Upper lobe of right lung (tissue), 1 donor: ENCODE results near the gene FSD2. TPM values are rescaled to one million over a fixed set of nuclear protein-coding genes. Genes with fewer than 3 reads are reported as not detected.
"Not testable (repeated sequence)": the region's sequence is repeated elsewhere in the genome, so short reads cannot be mapped to it uniquely, and the experiment has no call there.

ENCODE experiments used
- ATAC-seq: fragments of 200-7000 bp; cut with Tn5 transposase; one replicate; pipeline ENCODE4 v1.9.1; 2020; ENCODE audit warnings: mild to moderate bottlenecking, moderate library complexity
- DNase-seq: peaks from one replicate; pipeline ENCODE4 v3.0.0-alpha.2; 2020
- H3K27ac ChIP-seq: fragments of 200-600 bp; one replicate; pipeline ENCODE4 v1.8.0; 2022
- H3K27me3 ChIP-seq: fragments of 200-600 bp; one replicate; pipeline ENCODE4 v1.8.0; 2022; ENCODE audit warnings: mild to moderate bottlenecking
- H3K36me3 ChIP-seq: fragments of 200-600 bp; one replicate; pipeline ENCODE4 v1.8.0; 2022
- H3K4me1 ChIP-seq: fragments of 200-600 bp; one replicate; pipeline ENCODE4 v1.8.0; 2022
- H3K4me3 ChIP-seq: fragments of 200-600 bp; one replicate; pipeline ENCODE4 v1.8.0; 2022; ENCODE audit warnings: mild to moderate bottlenecking
- H3K9me3 ChIP-seq: fragments of 200-600 bp; one replicate; pipeline ENCODE4 v1.8.0; 2022
- intact Hi-C: fragments of 100-400 bp; cut with DNase I; formaldehyde crosslinking; loops from one replicate; pipeline ENCODE4 v1.11.0; 2022
- total RNA-seq: library from RNA; stranded (reverse); fragmentation: NEBNext Ultra II Directional; extraction: Animal tissue kit (Norgen Biotek cat#: 25700); gene quantifications from one replicate; pipeline ENCODE4 v1.2.1, GENCODE V29; 2021
- TF ChIP-seq, protein P1 (sequence below): fragments of 200-600 bp; IDR thresholded peaks from one replicate; pipeline ENCODE4 v1.8.0; 2022; ENCODE audit warnings: antibody characterized with exemption
- donor health status: DM: no; HTN: yes; CAD: no; lungs with severe emphysema.

Gene FSD2
- total RNA-seq, 1 donor from 2014 or later, result not detected

DNA sequence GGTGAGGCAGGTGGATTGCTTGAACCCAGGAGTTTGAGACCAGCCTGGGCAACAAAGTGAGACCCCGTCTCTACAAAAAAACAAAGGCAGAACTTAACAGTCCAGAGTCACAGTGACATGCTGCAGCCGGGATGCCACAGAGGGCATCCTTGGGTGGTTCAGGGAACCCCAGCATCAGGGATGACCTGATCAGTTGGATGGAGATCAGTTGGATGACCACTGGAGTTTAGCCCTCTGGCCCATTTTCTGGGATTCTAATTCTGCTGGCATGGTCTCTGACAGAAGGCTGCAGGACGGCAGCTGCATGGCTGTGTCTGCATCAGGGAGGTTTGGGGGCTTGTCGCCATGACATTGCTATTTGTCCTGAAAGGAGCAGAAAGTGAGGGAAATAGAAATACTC is 23.4 kb upstream of the FSD2 start:
- H3K36me3 ChIP-seq, result peaks cover 98% of the 10 kb centered on the region

DNA sequence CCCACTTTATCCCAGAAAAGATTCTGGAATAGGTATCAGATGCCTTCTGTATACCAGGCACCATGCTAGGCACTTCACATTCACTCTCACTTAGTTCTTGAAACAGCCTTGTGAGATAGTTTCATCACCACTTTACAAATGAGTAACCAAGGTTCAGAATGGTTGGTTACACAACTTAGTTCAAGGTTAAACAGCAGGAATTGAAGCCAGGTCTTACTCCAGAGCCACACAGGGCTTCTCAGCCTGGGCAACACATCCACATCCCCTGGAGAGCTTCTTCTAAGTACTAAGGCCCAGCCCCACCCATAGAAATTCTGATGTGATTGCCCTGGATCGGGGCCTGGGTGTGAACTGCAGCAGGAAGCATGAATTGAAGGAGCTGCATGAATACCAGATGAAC is 22.2 kb upstream of the FSD2 start:
- Histone ChIP-seq H3K27ac (no peak overlapping the region), H3K4me1 (peaks cover 10% of the 10 kb centered on the region), H3K4me3 (no peak overlapping the region), H3K36me3 (peaks cover 98% of the 10 kb centered on the region), H3K27me3 (no peaks in the 10 kb centered on the region), H3K9me3 (no peaks in the 10 kb centered on the region)
- ATAC-seq, result no peak
- no peak for DNase-seq
- intact Hi-C loops, result no loop called here
- TF ChIP-seq, protein P1, sequence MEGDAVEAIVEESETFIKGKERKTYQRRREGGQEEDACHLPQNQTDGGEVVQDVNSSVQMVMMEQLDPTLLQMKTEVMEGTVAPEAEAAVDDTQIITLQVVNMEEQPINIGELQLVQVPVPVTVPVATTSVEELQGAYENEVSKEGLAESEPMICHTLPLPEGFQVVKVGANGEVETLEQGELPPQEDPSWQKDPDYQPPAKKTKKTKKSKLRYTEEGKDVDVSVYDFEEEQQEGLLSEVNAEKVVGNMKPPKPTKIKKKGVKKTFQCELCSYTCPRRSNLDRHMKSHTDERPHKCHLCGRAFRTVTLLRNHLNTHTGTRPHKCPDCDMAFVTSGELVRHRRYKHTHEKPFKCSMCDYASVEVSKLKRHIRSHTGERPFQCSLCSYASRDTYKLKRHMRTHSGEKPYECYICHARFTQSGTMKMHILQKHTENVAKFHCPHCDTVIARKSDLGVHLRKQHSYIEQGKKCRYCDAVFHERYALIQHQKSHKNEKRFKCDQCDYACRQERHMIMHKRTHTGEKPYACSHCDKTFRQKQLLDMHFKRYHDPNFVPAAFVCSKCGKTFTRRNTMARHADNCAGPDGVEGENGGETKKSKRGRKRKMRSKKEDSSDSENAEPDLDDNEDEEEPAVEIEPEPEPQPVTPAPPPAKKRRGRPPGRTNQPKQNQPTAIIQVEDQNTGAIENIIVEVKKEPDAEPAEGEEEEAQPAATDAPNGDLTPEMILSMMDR, result no peak

More for the DNA sequence above, 23.4 kb upstream of the FSD2 start:
- no peak overlapping the region for H3K4me3 ChIP-seq
- H3K9me3 ChIP-seq, result no peaks in the 10 kb centered on the region
- TF ChIP-seq, protein P1, result no peak
- H3K27ac ChIP-seq, result no peak overlapping the region
- DNase-seq (no peak), ATAC-seq (no peak)
- intact Hi-C loops, result no loop called here
- H3K27me3 ChIP-seq, result no peaks in the 10 kb centered on the region
- peaks cover 10% of the 10 kb centered on the region for H3K4me1 ChIP-seq

DNA sequence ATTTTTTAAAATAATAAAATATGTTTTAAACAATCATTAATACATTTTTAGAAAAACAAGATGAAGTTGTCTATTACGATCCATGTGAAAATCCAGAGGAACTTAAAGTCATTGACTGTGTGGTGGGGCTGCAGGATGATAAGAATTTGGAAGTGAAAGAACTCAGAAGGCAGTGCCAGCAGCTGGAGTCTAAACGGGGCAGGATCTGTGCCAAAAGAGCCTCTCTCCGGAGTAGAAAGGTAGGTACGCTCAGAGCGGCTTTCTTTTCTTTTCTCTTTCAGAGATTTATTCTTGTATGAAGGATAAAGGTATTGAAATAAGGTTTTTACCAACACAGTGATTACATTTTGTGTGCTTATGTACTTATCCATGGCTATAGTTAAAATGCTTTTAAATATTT is 17.2 kb upstream of the FSD2 start:
- TF ChIP-seq, protein P1, result no peak
- peaks cover 99% of the 10 kb centered on the region for H3K36me3 ChIP-seq
- intact Hi-C loops, result no loop called here
- H3K4me1 ChIP-seq, result no peaks in the 10 kb centered on the region
- ATAC-seq, result no peak
- H3K4me3 ChIP-seq, result no peak overlapping the region
- H3K27ac ChIP-seq, result no peak overlapping the region
- no peaks in the 10 kb centered on the region for H3K27me3 ChIP-seq
- DNase-seq, result no peak
- H3K9me3 ChIP-seq, result no peaks in the 10 kb centered on the region

DNA sequence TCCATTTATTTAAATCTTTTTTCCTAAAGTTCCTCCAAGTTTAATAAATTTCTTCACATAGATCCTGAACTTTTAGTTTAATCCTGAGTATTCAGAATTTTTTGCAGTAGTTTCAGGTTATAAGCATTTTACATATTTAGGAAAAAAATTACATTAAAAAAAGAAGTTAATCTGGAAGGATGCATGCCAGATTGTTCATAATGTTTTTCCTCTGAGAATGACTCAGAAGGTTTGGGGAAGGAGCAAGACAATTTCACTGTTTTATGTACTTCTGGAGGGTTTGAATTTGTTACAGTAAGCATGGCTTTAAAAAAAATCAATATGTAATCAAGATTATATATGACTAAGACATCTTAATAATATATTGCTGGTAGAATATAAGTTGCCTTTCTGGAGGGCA is 16.0 kb upstream of the FSD2 start:
- DNase-seq, H3K4me1 ChIP-seq, H3K27ac ChIP-seq, H3K27me3 ChIP-seq, ATAC-seq, H3K4me3 ChIP-seq, H3K9me3 ChIP-seq, intact Hi-C loops: not testable (repeated sequence)
- peaks cover 99% of the 10 kb centered on the region for H3K36me3 ChIP-seq

- DNase-seq, intact Hi-C loops, H3K4me3 ChIP-seq, H3K27me3 ChIP-seq, ATAC-seq, H3K4me1 ChIP-seq, H3K27ac ChIP-seq, H3K9me3 ChIP-seq: not testable (repeated sequence)
- H3K36me3 ChIP-seq, result peaks cover 99% of the 10 kb centered on the region
These were observed 15.5 kb upstream of the FSD2 start for GRCh38 chr15:82821396-82821795.

DNA sequence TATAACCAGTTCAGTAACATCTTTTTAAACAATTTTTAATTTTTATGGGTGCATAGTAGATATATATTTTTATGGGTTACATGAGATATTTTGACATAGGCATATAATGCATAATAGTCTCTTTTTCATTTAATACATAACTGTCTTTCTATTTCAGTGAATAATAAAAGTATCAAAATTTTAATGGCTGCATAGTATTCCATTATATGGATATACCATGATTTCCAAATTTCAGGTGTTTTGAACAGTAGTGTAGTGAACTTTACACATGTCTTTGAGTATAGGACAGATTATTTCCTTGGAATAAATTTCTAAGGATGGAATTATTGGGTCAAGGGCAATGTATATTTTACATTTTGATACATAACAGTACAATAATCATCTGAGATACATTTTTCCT is 14.3 kb upstream of the FSD2 start:
- Histone ChIP-seq H3K4me1 (no peaks in the 10 kb centered on the region), H3K4me3 (no peak overlapping the region), H3K9me3 (no peaks in the 10 kb centered on the region), H3K36me3 (peaks cover 99% of the 10 kb centered on the region), H3K27me3 (no peaks in the 10 kb centered on the region), H3K27ac (no peak overlapping the region)
- TF ChIP-seq, protein P1, result no peak
- ATAC-seq (no peak), DNase-seq (no peak)
- intact Hi-C loops, result no loop called here

- ATAC-seq, result no peak
- intact Hi-C loops, result no loop called here
- H3K36me3 ChIP-seq, result peaks cover 45% of the 10 kb centered on the region
- H3K27me3 ChIP-seq, result no peaks in the 10 kb centered on the region
- TF ChIP-seq, protein P1, result no peak
- H3K4me1 ChIP-seq, result peaks cover 23% of the 10 kb centered on the region
- H3K9me3 ChIP-seq, result no peaks in the 10 kb centered on the region
- DNase-seq, result no peak
- no peak overlapping the region for H3K27ac ChIP-seq
- no peak overlapping the region for H3K4me3 ChIP-seq
These were observed 7.1 kb upstream of the FSD2 start for GRCh38 chr15:82812994-82813393.
